ENCODE measurements around the gene DYNLT4. TPM values are rescaled to one million over a fixed set of nuclear protein-coding genes. Genes with fewer than 3 reads are reported as not detected.

DYNLT4 gene
- total and polyA plus RNA-seq, 2 of the 13 experiments (the other 11 are each of a cell fraction or from before 2014, with no cell fraction given): 0.77 TPM; not detected in 1

- TF ChIP-seq MTERF4 (CRISPR knock-in tag; IDR thresholded peaks at IDR 0.05) (no peak), TSC22D2 (CRISPR knock-in tag; IDR thresholded peaks at IDR 0.05; ENCODE audit: borderline replicate concordance) (no peak), SNAPC2 (CRISPR knock-in tag; IDR thresholded peaks at IDR 0.05) (peak; percentile 26; the same call in 1 of the 2 replicates), ZKSCAN8 (CRISPR knock-in tag; IDR thresholded peaks at IDR 0.05; ENCODE audit: borderline replicate concordance) (no peak), POLR2G (IDR thresholded peaks at IDR 0.05; ENCODE audit: low read depth, low read length) (peak; percentile 50), HNF4G (IDR thresholded peaks at IDR 0.05; ENCODE audit: borderline replicate concordance, low read depth, low read length) (peak; percentile 19), HNF4G (CRISPR knock-in tag; IDR thresholded peaks at IDR 0.05; ENCODE audit: borderline replicate concordance, low read depth) (no peak; the same call in 1 of the 2 replicates), ZIK1 (CRISPR knock-in tag; IDR thresholded peaks at IDR 0.05; ENCODE audit: borderline replicate concordance, low read depth) (no peak), ZNF572 (CRISPR knock-in tag; IDR thresholded peaks at IDR 0.05) (no peak), ZNF557 (CRISPR knock-in tag; IDR thresholded peaks at IDR 0.05) (no peak), ZNF530 (CRISPR knock-in tag; IDR thresholded peaks at IDR 0.05; ENCODE audit: low read depth) (no peak), KDM1A (CRISPR knock-in tag; IDR thresholded peaks at IDR 0.05) (no peak), ARNT (IDR thresholded peaks at IDR 0.05) (no peak), STAT5B (CRISPR knock-in tag; IDR thresholded peaks at IDR 0.05) (no peak), PAF1 (CRISPR knock-in tag; IDR thresholded peaks at IDR 0.05) (no peak), IKZF1 (IDR thresholded peaks at IDR 0.05) (no peak), ARID3A (IDR thresholded peaks at IDR 0.05; ENCODE audit: low read depth, low read length) (no peak), JUND (CRISPR knock-in tag; IDR thresholded peaks at IDR 0.05) (no peak), TARDBP (CRISPR knock-in tag; IDR thresholded peaks at IDR 0.05) (0 out of 2 replicates have a peak, but pooled peaks have one; percentile 12)
- TF ChIP-seq, protein P1, sequence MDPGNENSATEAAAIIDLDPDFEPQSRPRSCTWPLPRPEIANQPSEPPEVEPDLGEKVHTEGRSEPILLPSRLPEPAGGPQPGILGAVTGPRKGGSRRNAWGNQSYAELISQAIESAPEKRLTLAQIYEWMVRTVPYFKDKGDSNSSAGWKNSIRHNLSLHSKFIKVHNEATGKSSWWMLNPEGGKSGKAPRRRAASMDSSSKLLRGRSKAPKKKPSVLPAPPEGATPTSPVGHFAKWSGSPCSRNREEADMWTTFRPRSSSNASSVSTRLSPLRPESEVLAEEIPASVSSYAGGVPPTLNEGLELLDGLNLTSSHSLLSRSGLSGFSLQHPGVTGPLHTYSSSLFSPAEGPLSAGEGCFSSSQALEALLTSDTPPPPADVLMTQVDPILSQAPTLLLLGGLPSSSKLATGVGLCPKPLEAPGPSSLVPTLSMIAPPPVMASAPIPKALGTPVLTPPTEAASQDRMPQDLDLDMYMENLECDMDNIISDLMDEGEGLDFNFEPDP (CRISPR knock-in tag; conservative IDR thresholded peaks at IDR 0.05): 0 out of 2 replicates have a peak, but pooled peaks have one; percentile 90
- TF ChIP-seq, protein P2, sequence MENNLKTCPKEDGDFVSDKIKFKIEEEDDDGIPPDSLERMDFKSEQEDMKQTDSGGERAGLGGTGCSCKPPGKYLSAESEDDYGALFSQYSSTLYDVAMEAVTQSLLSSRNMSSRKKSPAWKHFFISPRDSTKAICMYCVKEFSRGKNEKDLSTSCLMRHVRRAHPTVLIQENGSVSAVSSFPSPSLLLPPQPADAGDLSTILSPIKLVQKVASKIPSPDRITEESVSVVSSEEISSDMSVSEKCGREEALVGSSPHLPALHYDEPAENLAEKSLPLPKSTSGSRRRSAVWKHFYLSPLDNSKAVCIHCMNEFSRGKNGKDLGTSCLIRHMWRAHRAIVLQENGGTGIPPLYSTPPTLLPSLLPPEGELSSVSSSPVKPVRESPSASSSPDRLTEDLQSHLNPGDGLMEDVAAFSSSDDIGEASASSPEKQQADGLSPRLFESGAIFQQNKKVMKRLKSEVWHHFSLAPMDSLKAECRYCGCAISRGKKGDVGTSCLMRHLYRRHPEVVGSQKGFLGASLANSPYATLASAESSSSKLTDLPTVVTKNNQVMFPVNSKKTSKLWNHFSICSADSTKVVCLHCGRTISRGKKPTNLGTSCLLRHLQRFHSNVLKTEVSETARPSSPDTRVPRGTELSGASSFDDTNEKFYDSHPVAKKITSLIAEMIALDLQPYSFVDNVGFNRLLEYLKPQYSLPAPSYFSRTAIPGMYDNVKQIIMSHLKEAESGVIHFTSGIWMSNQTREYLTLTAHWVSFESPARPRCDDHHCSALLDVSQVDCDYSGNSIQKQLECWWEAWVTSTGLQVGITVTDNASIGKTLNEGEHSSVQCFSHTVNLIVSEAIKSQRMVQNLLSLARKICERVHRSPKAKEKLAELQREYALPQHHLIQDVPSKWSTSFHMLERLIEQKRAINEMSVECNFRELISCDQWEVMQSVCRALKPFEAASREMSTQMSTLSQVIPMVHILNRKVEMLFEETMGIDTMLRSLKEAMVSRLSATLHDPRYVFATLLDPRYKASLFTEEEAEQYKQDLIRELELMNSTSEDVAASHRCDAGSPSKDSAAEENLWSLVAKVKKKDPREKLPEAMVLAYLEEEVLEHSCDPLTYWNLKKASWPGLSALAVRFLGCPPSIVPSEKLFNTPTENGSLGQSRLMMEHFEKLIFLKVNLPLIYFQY (CRISPR knock-in tag; IDR thresholded peaks at IDR 0.05; ENCODE audit: borderline replicate concordance): no peak
- TF ChIP-seq, protein P3, sequence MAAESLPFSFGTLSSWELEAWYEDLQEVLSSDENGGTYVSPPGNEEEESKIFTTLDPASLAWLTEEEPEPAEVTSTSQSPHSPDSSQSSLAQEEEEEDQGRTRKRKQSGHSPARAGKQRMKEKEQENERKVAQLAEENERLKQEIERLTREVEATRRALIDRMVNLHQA (CRISPR knock-in tag; IDR thresholded peaks at IDR 0.05): no peak
Measured at GRCh38 chr1:44808938-44809917, 2.1 kb upstream of the DYNLT4 start (continued).
